Esophagus squamous epithelium (tissue), 4 donors: ENCODE results near the gene SLC9A9.

Experiments used
- CTCF ChIP-seq, 6 experiments: fragments of 450-650 bp in 4 of 6; fragments of 200-600 bp in 2 of 6; sonication (generic) in 2 of 6; IDR thresholded peaks; one replicate each; pipeline ENCODE4 v1.5.1; 2016 to 2019; ENCODE audit warnings: antibody characterized with exemption in 6 of 6, mild to moderate bottlenecking in 4 of 6, moderate library complexity in 4 of 6
- POLR2A ChIP-seq, 4 donors: fragments of 450-650 bp; IDR thresholded peaks; one replicate each; pipeline ENCODE4 v1.6.1; 2017; ENCODE audit warnings: antibody characterized with exemption in 4 of 4, mild to moderate bottlenecking in 4 of 4, moderate library complexity in 3 of 4

- TF ChIP-seq CTCF (IDR thresholded peaks at IDR 0.05) (no peak), POLR2A (IDR thresholded peaks at IDR 0.05) (no peak)
These were observed 410.9 kb downstream of the SLC9A9 start for GRCh38 chr3:143437405-143437804.
